Measurements from ENCODE around the gene WBP1. TPM values are rescaled to one million over a fixed set of nuclear protein-coding genes. Genes with fewer than 3 reads are reported as not detected.

Gene WBP1
- total RNA-seq, 1 experiment from 2014 or later = 67.6 TPM

DNA sequence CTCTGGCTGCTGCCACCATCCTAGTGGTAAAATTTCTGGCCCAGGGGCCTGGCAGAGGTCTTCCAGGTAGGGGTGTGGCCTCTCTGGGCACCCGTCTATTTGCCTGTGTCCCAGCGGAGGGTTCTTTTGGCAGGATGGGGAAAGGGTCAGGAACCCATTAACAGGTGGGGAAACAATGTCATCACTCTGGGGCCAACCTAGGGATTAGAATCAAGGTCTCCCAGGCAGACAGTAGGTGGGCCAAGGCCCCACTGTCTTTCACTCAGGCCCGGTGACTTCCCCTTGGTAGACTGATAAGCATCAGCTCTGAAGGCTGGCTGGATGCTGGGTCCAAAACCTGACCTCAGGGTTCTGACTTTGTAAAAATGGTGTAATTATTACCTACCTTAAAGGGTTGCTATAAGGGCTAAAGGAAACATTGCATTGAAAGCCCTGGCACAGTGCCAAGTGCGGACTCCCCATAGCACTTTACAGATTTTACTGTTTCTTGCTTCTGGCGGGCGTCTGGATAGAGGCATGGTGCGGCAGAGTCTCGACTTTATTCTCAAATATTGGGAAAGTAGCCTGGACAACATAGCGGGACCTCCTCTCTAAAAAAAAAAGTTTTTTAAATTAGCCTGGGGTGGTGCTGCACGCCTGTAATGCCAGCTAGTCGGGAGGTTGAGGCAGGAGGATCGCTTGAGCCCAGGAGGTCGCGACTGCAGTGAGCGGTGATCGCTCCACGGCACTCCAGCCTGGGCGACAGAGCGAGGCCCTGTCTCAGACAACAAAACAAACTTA, 38.9 kb downstream of the WBP1 start:
- no peaks in the 10 kb centered on the region for H3K27me3 ChIP-seq (ENCODE audit: control insufficient read depth, insufficient read depth, low read length)
- TF ChIP-seq, protein P1, sequence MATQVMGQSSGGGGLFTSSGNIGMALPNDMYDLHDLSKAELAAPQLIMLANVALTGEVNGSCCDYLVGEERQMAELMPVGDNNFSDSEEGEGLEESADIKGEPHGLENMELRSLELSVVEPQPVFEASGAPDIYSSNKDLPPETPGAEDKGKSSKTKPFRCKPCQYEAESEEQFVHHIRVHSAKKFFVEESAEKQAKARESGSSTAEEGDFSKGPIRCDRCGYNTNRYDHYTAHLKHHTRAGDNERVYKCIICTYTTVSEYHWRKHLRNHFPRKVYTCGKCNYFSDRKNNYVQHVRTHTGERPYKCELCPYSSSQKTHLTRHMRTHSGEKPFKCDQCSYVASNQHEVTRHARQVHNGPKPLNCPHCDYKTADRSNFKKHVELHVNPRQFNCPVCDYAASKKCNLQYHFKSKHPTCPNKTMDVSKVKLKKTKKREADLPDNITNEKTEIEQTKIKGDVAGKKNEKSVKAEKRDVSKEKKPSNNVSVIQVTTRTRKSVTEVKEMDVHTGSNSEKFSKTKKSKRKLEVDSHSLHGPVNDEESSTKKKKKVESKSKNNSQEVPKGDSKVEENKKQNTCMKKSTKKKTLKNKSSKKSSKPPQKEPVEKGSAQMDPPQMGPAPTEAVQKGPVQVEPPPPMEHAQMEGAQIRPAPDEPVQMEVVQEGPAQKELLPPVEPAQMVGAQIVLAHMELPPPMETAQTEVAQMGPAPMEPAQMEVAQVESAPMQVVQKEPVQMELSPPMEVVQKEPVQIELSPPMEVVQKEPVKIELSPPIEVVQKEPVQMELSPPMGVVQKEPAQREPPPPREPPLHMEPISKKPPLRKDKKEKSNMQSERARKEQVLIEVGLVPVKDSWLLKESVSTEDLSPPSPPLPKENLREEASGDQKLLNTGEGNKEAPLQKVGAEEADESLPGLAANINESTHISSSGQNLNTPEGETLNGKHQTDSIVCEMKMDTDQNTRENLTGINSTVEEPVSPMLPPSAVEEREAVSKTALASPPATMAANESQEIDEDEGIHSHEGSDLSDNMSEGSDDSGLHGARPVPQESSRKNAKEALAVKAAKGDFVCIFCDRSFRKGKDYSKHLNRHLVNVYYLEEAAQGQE (IDR thresholded peaks at IDR 0.05; ENCODE audit: insufficient read depth in 1 of 2, low read depth in 2 of 2, low read length in 1 of 2) = no peak
- TF ChIP-seq TCF7L2 (IDR thresholded peaks at IDR 0.05; ENCODE audit: low read depth, low read length) = no peak
- 0 out of 2 replicates have a peak, but pooled peaks have one; percentile 34 for TF ChIP-seq POLR2AphosphoS5 (IDR thresholded peaks at IDR 0.05; ENCODE audit: low read depth, low read length)
- TF ChIP-seq SIN3A (IDR thresholded peaks at IDR 0.05; ENCODE audit: borderline replicate concordance, insufficient read depth, low read depth, low read length) = no peak
- no peaks in the 10 kb centered on the region for H3K9me3 ChIP-seq (ENCODE audit: control insufficient read depth, insufficient read depth, low read depth, low read length)
- no peak overlapping the region for H3K4me3 ChIP-seq (ENCODE audit: low read depth in 2 of 2, low read length in 2 of 2)
- ATAC-seq (no peak), DNase-seq (ENCODE audit: low read depth, low spot score) (no peak)
- ChIA-PET CTCF (no interaction called here), POLR2A (no interaction called here)
- no peaks in the 10 kb centered on the region for H3K36me3 ChIP-seq (ENCODE audit: control insufficient read depth, insufficient read depth, low read length)
- peaks cover 32% of the 10 kb centered on the region for H3K4me1 ChIP-seq (ENCODE audit: control insufficient read depth, insufficient read depth, low read length)
- no TSS peak for BruUV-seq (replicated peaks)
- intact Hi-C loops (cut with micrococcal nuclease; ENCODE audit: unreplicated experiment) = no loop called here
- in situ Hi-C loops (cut with HindIII; ENCODE audit: low pct_unique_long_range_greater_than_20kb, low sequenced_read_pairs) = no loop called here
- H3K27ac ChIP-seq (ENCODE audit: low read length) = no peak overlapping the region

DNA sequence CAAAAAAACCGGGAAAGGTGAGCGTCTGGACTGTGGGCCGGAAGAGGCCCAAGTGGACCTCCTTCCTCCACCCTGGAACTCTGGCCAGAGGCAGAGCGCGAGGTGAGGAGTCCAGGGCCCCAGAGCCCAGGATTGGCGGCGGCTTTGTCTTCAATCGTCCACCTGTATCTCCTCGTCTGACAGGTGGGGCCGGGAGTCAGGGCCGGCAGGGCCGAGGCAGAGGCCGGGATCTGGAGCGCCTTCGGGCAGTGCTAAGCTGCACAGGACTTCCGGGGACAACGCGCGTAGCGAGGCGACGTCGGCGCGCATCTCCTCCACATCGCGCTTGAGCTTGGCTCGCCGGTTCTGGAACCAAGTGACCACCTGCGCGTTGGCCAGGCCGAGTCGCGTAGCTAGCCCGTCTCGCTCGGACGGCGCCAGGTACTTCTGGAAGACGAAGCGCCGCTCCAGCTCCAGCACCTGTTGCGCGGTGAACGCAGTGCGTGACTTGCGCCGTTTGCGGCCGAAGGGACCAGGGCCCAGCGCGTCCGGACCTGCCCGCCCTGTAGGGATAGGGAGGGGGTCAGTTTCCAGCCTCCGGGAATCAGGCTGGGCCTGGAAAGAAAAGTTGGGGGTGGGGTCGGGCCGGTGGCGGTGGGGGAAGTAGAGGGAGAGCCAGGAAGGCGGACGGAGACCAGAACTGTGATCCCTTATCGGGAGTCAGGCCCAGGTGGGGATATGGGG, 39.7 kb downstream of the WBP1 start:
- Histone ChIP-seq H3K4me3 (ENCODE audit: low read depth in 2 of 2, low read length in 2 of 2) (no peak overlapping the region), H3K4me1 (ENCODE audit: control insufficient read depth, insufficient read depth, low read length) (peaks cover 34% of the 10 kb centered on the region), H3K9me3 (ENCODE audit: control insufficient read depth, insufficient read depth, low read depth, low read length) (no peaks in the 10 kb centered on the region), H3K27me3 (ENCODE audit: control insufficient read depth, insufficient read depth, low read length) (no peaks in the 10 kb centered on the region), H3K27ac (ENCODE audit: low read length) (no peak overlapping the region), H3K36me3 (ENCODE audit: control insufficient read depth, insufficient read depth, low read length) (no peaks in the 10 kb centered on the region)
- no TSS peak for BruUV-seq (replicated peaks)
- no peak for DNase-seq (ENCODE audit: low read depth, low spot score)
- CTCF ChIA-PET = no interaction called here
- no peak for ATAC-seq
- no peak for TF ChIP-seq POLR2AphosphoS5 (IDR thresholded peaks at IDR 0.05; ENCODE audit: low read depth, low read length)
- TF ChIP-seq, protein P1 (IDR thresholded peaks at IDR 0.05; ENCODE audit: insufficient read depth in 1 of 2, low read depth in 2 of 2, low read length in 1 of 2) = no peak
- no peak for TF ChIP-seq SIN3A (IDR thresholded peaks at IDR 0.05; ENCODE audit: borderline replicate concordance, insufficient read depth, low read depth, low read length)
- TF ChIP-seq, protein P2, sequence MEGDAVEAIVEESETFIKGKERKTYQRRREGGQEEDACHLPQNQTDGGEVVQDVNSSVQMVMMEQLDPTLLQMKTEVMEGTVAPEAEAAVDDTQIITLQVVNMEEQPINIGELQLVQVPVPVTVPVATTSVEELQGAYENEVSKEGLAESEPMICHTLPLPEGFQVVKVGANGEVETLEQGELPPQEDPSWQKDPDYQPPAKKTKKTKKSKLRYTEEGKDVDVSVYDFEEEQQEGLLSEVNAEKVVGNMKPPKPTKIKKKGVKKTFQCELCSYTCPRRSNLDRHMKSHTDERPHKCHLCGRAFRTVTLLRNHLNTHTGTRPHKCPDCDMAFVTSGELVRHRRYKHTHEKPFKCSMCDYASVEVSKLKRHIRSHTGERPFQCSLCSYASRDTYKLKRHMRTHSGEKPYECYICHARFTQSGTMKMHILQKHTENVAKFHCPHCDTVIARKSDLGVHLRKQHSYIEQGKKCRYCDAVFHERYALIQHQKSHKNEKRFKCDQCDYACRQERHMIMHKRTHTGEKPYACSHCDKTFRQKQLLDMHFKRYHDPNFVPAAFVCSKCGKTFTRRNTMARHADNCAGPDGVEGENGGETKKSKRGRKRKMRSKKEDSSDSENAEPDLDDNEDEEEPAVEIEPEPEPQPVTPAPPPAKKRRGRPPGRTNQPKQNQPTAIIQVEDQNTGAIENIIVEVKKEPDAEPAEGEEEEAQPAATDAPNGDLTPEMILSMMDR (IDR thresholded peaks at IDR 0.05) = no peak
- no peak for TF ChIP-seq TCF7L2 (IDR thresholded peaks at IDR 0.05; ENCODE audit: low read depth, low read length)
- in situ Hi-C loops (cut with HindIII; ENCODE audit: low pct_unique_long_range_greater_than_20kb, low sequenced_read_pairs) = no loop called here
- intact Hi-C loops (cut with micrococcal nuclease; ENCODE audit: unreplicated experiment) = no loop called here
- POLR2A ChIA-PET = no interaction called here
